T-helper 1 cell treated with Interleukin-12 subunit alpha and Interleukin-12 subunit beta and Interleukin-4 antibody, amounts not matched to agents 30 μg/mL and 1 μg/mL, for 36 hours (primary cell): Measurements from ENCODE around the gene SAFB.
"Not testable (repeated sequence)": the region's sequence is repeated elsewhere in the genome, so short reads cannot be mapped to it uniquely, and the experiment has no call there.

Experiments
- H3K27ac Mint-ChIP-seq: one replicate; pipeline ENCODE4 v1.8.0; 2021; ENCODE audit warnings: mild to moderate bottlenecking, mixed read lengths
- H3K27me3 Mint-ChIP-seq: one replicate; pipeline ENCODE4 v1.8.0; 2021; ENCODE audit warnings: low read depth, mixed read lengths
- H3K36me3 Mint-ChIP-seq: one replicate; pipeline ENCODE4 v1.8.0; 2021; ENCODE audit warnings: low read depth, mixed read lengths
- H3K4me1 Mint-ChIP-seq: one replicate; pipeline ENCODE4 v1.8.0; 2021; ENCODE audit warnings: low read depth, mixed read lengths
- H3K4me3 Mint-ChIP-seq: one replicate; pipeline ENCODE4 v1.8.0; 2021; ENCODE audit warnings: mild to moderate bottlenecking, moderate library complexity, mixed read lengths
- H3K9me3 Mint-ChIP-seq: one replicate; pipeline ENCODE4 v1.8.0; 2021; ENCODE audit warnings: mixed read lengths

SAFB gene

DNA sequence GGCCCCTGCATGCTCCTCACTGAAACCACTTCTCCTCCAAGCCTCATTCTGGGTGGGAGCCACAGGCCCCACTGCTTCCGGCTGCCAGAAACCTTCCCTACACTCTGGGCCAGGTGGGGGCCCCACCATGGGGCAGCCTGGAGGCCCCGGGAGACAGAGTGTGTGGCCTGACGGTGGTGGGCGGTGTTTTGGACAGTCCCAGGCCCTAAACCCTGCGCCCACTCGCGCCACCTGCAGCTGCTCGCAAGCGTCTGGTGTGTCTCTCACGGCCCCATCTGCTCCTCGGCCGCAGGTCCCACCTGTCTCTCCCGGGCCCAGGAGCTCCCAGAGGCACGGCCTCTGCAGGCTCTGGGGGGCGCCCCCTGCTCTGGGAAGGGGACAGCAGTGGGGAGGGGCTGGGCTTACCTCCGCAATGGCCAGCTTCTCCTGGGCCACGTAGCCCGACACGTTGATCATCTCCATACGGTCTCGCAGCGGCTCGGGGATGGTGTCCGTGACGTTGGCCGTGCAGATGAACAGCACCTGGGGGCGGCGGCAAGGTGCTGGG is 72.8 kb downstream of the SAFB start:
- H3K36me3 Mint-ChIP-seq, result peaks cover 20% of the 10 kb centered on the region
- H3K27ac Mint-ChIP-seq, result no peak overlapping the region
- no peaks in the 10 kb centered on the region for H3K27me3 Mint-ChIP-seq

DNA sequence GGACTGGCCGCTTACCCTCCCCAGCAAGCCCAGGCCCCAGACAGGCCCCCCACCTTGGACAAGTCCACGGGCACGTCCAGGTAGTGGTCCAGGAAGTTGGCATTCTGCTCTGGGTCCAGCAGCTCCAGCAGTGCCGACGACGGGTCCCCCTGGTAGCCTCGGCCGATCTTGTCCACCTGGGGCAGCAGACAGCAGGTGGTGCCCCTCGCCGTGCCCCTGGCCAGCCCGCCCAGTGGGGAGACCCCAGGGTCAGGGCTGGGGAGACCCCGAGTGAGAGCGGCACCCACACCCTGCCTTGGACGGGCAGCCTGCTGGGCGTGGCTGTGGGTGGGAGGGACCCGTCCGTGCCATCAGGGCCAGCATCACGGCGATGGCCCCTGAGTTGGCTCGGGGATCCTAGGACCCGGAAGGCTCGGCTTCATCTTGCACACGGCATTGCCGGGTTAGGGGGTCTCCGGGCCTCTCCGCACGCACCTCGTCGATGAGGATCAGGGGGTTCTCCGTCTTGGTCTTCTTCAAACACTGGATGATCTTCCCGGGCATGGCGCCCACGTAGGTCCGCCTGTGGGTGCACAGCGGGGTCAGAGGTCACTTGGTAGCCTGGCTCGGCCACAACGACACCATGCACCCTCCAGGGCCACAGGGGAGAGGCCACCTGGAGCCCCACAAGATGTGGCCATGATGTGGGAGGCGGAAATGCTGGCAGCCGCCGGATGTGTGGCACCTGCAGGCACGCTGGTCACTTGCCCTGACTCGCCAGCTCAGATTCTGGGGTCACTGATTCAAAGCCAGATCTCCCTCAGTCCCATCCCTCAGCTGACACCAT is 73.5 kb downstream of the SAFB start:
- Mint-ChIP-seq H3K9me3 (no peaks in the 10 kb centered on the region), H3K27me3 (no peaks in the 10 kb centered on the region), H3K4me3 (no peak overlapping the region), H3K4me1 (peaks cover 6% of the 10 kb centered on the region), H3K36me3 (peaks cover 18% of the 10 kb centered on the region), H3K27ac (no peak overlapping the region)

More for the DNA sequence above, 72.8 kb downstream of the SAFB start:
- H3K4me3 Mint-ChIP-seq, result no peak overlapping the region
- peaks cover 7% of the 10 kb centered on the region for H3K4me1 Mint-ChIP-seq
- H3K9me3 Mint-ChIP-seq, result no peaks in the 10 kb centered on the region

DNA sequence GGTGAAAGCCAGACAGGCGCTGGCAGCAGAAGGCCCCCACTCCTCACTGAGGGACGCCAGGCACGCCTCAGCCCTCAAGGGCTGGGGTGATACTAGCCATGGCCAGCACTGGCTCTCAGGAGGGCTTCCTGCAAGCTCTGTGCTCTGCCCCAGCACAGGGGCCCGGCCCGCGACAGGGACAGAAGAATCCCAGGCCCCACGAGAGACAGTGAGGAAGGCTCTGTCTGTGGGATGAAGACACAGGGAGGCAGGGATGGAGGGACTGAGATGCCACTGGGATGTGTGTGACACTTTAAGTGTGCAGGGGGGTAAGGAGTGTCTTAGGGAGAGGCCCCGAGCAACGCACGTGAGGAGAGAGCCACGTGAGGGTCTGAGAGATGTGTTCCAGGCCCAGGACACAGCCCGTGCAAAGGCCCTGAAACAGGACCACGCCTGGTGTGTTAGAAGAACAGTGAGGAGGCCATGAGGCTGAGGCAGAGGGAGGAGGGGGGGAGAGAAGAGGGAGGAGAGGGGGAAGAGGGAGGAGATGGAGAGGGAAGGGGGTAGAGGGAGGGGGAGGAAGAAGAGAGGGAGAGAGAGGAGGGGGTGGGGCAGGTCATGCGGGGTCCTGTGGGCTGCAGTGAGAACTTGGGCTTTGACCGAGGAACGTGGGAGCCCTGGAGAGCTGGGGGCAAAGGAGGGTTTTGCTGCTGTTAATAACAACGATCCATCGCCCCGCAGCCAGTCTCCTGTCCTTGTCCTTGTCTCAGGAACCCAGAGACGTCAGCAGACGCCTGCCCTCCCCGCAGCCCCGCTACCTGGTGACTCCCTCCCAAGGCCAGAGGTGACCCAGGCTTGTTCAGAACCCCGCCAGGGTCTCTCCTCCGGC is 74.4 kb downstream of the SAFB start:
- no peak overlapping the region for H3K4me3 Mint-ChIP-seq
- no peaks in the 10 kb centered on the region for H3K9me3 Mint-ChIP-seq
- H3K36me3 Mint-ChIP-seq, result peaks cover 18% of the 10 kb centered on the region
- H3K27ac Mint-ChIP-seq, result no peak overlapping the region
- peaks cover 2% of the 10 kb centered on the region for H3K4me1 Mint-ChIP-seq
- H3K27me3 Mint-ChIP-seq, result no peaks in the 10 kb centered on the region

DNA sequence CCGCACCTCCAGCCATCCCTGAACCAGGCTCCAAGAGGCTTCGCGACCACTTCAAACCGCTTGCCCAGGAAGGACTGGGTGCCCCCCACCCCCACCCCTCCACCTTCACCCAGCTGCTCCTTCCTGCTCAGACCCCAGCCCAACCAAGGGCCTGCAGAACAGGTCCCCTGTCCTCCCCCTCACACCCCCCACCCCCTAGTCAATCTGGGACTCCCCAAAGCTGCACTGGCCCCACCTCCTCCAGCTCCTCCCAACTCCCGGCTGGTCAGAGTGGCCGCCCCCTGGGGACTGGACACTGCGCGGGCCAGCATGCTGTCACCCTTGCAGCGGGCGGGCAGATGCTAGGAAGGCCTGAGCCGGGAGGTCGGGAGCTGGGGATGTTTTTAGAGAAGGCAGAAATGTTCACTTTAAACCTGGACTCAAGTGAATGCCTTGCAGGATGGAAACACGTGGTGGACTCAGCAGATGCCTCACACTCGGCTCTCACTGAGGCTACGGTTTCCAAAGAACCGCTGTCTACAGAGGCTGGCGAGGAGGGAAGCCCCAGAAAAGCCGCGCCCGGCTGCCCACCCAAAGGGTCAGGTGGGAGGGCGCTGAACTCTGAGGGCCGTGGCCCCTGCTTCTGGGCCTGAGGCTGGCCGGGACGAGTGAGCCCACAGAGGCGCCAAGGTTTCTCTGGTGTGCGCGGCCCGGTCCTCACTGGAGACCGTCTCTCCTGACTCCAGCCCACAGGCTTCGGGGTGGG is 75.2 kb downstream of the SAFB start:
- Mint-ChIP-seq H3K9me3 (no peaks in the 10 kb centered on the region), H3K36me3 (peaks cover 16% of the 10 kb centered on the region), H3K27me3 (no peaks in the 10 kb centered on the region), H3K4me1 (no peaks in the 10 kb centered on the region), H3K27ac (no peak overlapping the region), H3K4me3 (no peak overlapping the region)

- Mint-ChIP-seq H3K36me3 (peaks cover 20% of the 10 kb centered on the region), H3K4me3 (no peak overlapping the region), H3K27ac (no peak overlapping the region), H3K4me1 (no peaks in the 10 kb centered on the region), H3K27me3 (no peaks in the 10 kb centered on the region), H3K9me3 (no peaks in the 10 kb centered on the region)
These were observed 75.9 kb downstream of the SAFB start for GRCh38 chr19:5698635-5699422.

DNA sequence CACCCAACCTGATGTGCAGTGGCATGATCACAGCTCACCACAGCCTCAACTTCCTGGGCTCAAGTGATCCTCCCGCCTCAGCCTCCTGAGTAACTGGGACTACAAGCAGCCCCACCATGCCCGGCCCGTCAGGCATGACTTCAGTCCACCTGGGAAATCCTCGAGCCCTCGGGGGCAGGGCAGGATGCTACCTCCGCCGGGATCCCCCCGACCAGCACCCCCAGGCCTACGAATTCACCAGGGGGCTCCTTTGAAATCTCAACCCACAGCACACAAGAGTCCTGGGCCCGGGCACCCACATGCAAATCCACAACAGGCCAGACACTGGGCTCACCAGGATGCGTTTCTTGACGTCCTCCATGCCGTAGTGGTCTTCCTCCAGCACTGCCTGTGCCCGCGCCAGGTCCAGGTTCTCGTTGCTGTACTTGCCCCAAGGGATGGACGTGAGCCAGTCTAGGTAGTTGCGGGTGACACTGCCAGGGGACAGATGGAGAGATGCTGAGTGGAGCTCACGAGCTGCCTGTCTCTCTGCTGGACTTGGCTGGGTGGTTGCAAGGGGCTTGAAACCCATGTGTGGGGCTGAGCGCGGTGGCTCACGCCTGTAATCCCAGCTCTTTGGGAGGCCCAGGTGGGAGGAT is 77.7 kb downstream of the SAFB start:
- peaks cover 19% of the 10 kb centered on the region for H3K36me3 Mint-ChIP-seq
- H3K27ac Mint-ChIP-seq, result no peak overlapping the region
- no peaks in the 10 kb centered on the region for H3K4me1 Mint-ChIP-seq
- no peaks in the 10 kb centered on the region for H3K9me3 Mint-ChIP-seq
- no peak overlapping the region for H3K4me3 Mint-ChIP-seq
- H3K27me3 Mint-ChIP-seq, result no peaks in the 10 kb centered on the region

DNA sequence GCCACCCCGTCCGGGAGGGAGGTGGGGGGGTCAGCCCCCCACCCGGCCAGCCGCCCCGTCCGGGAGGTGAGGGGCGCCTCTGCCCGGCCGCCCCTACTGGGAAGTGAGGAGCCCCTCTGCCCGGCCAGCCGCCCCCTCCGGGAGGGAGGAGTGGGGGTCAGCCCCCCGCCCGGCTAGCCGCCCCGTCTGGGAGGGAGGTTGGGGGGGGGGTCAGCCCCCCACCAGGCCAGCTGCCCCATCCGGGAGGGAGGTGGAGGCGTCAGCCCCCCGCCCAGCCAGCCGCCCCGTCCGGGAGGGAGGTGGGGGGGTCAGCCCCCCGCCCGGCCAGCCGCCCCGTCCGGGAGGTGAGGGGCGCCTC is 79.1 kb downstream of the SAFB start:
- not testable (repeated sequence) for H3K4me1 Mint-ChIP-seq, H3K27ac Mint-ChIP-seq
- H3K36me3 Mint-ChIP-seq, result peaks cover 23% of the 10 kb centered on the region

GRCh38 chr19:5703819-5704818 is 81.2 kb downstream of the SAFB start:
- no peak overlapping the region for H3K27ac Mint-ChIP-seq
- H3K36me3 Mint-ChIP-seq, result peaks cover 21% of the 10 kb centered on the region
- no peaks in the 10 kb centered on the region for H3K27me3 Mint-ChIP-seq
- no peaks in the 10 kb centered on the region for H3K9me3 Mint-ChIP-seq
- H3K4me1 Mint-ChIP-seq, result no peaks in the 10 kb centered on the region
- H3K4me3 Mint-ChIP-seq, result no peak overlapping the region

More for the DNA sequence above, 79.1 kb downstream of the SAFB start:
- H3K9me3 Mint-ChIP-seq, H3K4me3 Mint-ChIP-seq, H3K27me3 Mint-ChIP-seq: not testable (repeated sequence)

GRCh38 chr19:5705552-5705951 is 82.7 kb downstream of the SAFB start:
- H3K4me3 Mint-ChIP-seq, result no peak overlapping the region
- no peaks in the 10 kb centered on the region for H3K9me3 Mint-ChIP-seq
- H3K27me3 Mint-ChIP-seq, result no peaks in the 10 kb centered on the region
- peaks cover 20% of the 10 kb centered on the region for H3K36me3 Mint-ChIP-seq
- no peaks in the 10 kb centered on the region for H3K4me1 Mint-ChIP-seq
- no peak overlapping the region for H3K27ac Mint-ChIP-seq

DNA sequence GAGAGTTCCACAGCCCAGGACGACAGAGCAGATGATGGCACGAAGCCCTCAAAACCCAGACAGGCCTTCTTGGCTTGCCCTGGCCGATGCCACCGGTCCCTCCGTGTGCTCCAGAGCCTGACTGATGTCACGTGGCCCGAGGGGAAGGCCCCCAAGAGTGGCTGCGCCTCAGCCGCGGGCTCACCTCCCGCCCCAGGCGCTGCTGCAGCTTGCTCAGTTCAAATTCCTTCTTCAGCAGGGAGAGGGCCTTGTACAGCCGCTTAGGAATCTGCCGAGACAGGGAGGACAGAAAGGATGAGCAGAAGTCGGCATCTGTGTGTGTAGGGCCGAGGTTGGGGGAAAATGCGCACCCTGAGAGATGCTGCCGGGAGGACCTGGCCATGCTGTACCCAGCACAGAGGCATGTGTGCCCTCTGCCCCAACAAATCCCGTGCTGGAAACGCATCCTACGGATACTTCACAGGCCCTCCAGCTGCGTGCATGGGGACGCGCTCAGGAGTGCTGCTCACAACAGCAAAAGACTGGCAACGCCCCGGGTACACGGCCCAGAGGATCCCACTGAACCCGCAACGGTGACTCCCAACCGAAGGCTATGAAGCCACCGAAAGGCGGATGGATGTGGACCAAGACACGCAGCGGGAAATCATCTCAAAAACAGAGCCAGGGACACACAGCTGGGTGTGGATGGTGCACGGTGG is 84.1 kb downstream of the SAFB start:
- Mint-ChIP-seq H3K27me3 (no peaks in the 10 kb centered on the region), H3K36me3 (peaks cover 15% of the 10 kb centered on the region), H3K4me1 (no peaks in the 10 kb centered on the region), H3K4me3 (no peak overlapping the region), H3K27ac (no peak overlapping the region), H3K9me3 (no peaks in the 10 kb centered on the region)

GRCh38 chr19:5707576-5708575 is 85.0 kb downstream of the SAFB start:
- no peak overlapping the region for H3K27ac Mint-ChIP-seq
- H3K9me3 Mint-ChIP-seq, result no peaks in the 10 kb centered on the region
- no peaks in the 10 kb centered on the region for H3K4me1 Mint-ChIP-seq
- no peaks in the 10 kb centered on the region for H3K27me3 Mint-ChIP-seq
- H3K4me3 Mint-ChIP-seq, result no peak overlapping the region
- H3K36me3 Mint-ChIP-seq, result peaks cover 19% of the 10 kb centered on the region
